Adipocyte (in vitro differentiated cells): ENCODE results near the gene CHD5.

ENCODE experiments used
- DNase-seq: peaks from one replicate; pipeline ENCODE4 v3.0.0-alpha.2; 2015; ENCODE audit warnings: low read depth
- H3K27me3 ChIP-seq: replicated peaks from 2 replicates; pipeline ENCODE4 v1.7.0; 2013; ENCODE audit warnings: mild to moderate bottlenecking, low read length, moderate library complexity; ENCODE audit not compliant: control insufficient read depth, insufficient read depth
- H3K36me3 ChIP-seq: 2 replicates; pipeline ENCODE4 v1.7.0; 2013; ENCODE audit warnings: low read length, mild to moderate bottlenecking, moderate library complexity; ENCODE audit not compliant: control insufficient read depth, insufficient read depth, severe bottlenecking
- H3K4me1 ChIP-seq: 2 replicates; pipeline ENCODE4 v1.7.0; 2013; ENCODE audit warnings: mild to moderate bottlenecking, low read length, moderate library complexity; ENCODE audit not compliant: control insufficient read depth, insufficient read depth
- H3K4me3 ChIP-seq: 2 replicates; pipeline ENCODE4 v1.7.0; 2013; ENCODE audit warnings: mild to moderate bottlenecking, low read length, moderate library complexity
- H3K9ac ChIP-seq: 2 replicates; pipeline ENCODE4 v1.7.0; 2013; ENCODE audit warnings: mild to moderate bottlenecking, low read length, moderate library complexity
- H3K9me3 ChIP-seq: 2 replicates; pipeline ENCODE4 v1.7.0; 2013; ENCODE audit warnings: mild to moderate bottlenecking, low read length, moderate library complexity; ENCODE audit not compliant: control insufficient read depth

The CHD5 gene

GRCh38 chr1:6062670-6063069, 117.5 kb downstream of the CHD5 start:
- no peaks in the 10 kb centered on the region for H3K36me3 ChIP-seq
- no peaks in the 10 kb centered on the region for H3K4me1 ChIP-seq
- no peak for DNase-seq
- no peaks in the 10 kb centered on the region for H3K9me3 ChIP-seq
- H3K27me3 ChIP-seq, result peaks cover 32% of the 10 kb centered on the region
- H3K9ac ChIP-seq, result no peak overlapping the region
- H3K4me3 ChIP-seq, result no peak overlapping the region

- Histone ChIP-seq H3K4me1 (no peaks in the 10 kb centered on the region), H3K27me3 (peaks cover 39% of the 10 kb centered on the region), H3K9me3 (no peaks in the 10 kb centered on the region), H3K9ac (no peak overlapping the region), H3K4me3 (no peak overlapping the region), H3K36me3 (no peaks in the 10 kb centered on the region)
- peak; percentile 7 for DNase-seq
These were observed 120.3 kb downstream of the CHD5 start for GRCh38 chr1:6059866-6060265.

GRCh38 chr1:6057170-6057845, 122.8 kb downstream of the CHD5 start:
- no peak for DNase-seq
- no peaks in the 10 kb centered on the region for H3K4me1 ChIP-seq
- H3K9me3 ChIP-seq, result no peaks in the 10 kb centered on the region
- H3K27me3 ChIP-seq, result peaks cover 21% of the 10 kb centered on the region
- H3K36me3 ChIP-seq, result no peaks in the 10 kb centered on the region
- no peak overlapping the region for H3K4me3 ChIP-seq
- no peak overlapping the region for H3K9ac ChIP-seq

- Histone ChIP-seq H3K4me3 (no peak overlapping the region), H3K9me3 (no peaks in the 10 kb centered on the region), H3K4me1 (no peaks in the 10 kb centered on the region), H3K36me3 (no peaks in the 10 kb centered on the region), H3K9ac (no peak overlapping the region), H3K27me3 (peaks cover 21% of the 10 kb centered on the region)
- DNase-seq, result no peak
These were observed 123.6 kb downstream of the CHD5 start for GRCh38 chr1:6056572-6056948.

- Histone ChIP-seq H3K27me3 (peaks cover 33% of the 10 kb centered on the region), H3K4me3 (no peak overlapping the region), H3K9ac (no peak overlapping the region), H3K36me3 (no peaks in the 10 kb centered on the region), H3K9me3 (no peaks in the 10 kb centered on the region), H3K4me1 (no peaks in the 10 kb centered on the region)
- no peak for DNase-seq
These were observed 125.5 kb downstream of the CHD5 start for GRCh38 chr1:6054596-6054995.

- H3K27me3 ChIP-seq, result peaks cover 32% of the 10 kb centered on the region
- DNase-seq, result no peak
- no peak overlapping the region for H3K4me3 ChIP-seq
- no peaks in the 10 kb centered on the region for H3K4me1 ChIP-seq
- H3K36me3 ChIP-seq, result no peaks in the 10 kb centered on the region
- no peak overlapping the region for H3K9ac ChIP-seq
- no peaks in the 10 kb centered on the region for H3K9me3 ChIP-seq
These were observed 126.9 kb downstream of the CHD5 start for GRCh38 chr1:6053206-6053546.

GRCh38 chr1:6052543-6053205, 127.4 kb downstream of the CHD5 start:
- DNase-seq, result peak; percentile 86

More at GRCh38 chr1:6052543-6053205, 127.4 kb downstream of the CHD5 start:
- H3K36me3 ChIP-seq, result no peaks in the 10 kb centered on the region
- no peak overlapping the region for H3K9ac ChIP-seq
- H3K27me3 ChIP-seq, result peaks cover 27% of the 10 kb centered on the region
- H3K9me3 ChIP-seq, result no peaks in the 10 kb centered on the region
- H3K4me3 ChIP-seq, result no peak overlapping the region
- no peaks in the 10 kb centered on the region for H3K4me1 ChIP-seq
